Neural progenitor cell (in vitro differentiated cells): ENCODE results near the gene SNTG2.

Experiments
- CTCF ChIP-seq: fragments of 200-600 bp; sonication (generic); IDR thresholded peaks from 2 replicates; pipeline ENCODE4 v1.5.1; 2017; ENCODE audit warnings: antibody characterized with exemption, mild to moderate bottlenecking
- EZH2 ChIP-seq: fragments of 200-600 bp; sonication (generic); IDR thresholded peaks from 2 replicates; pipeline ENCODE4 v1.6.1; 2017; ENCODE audit warnings: antibody characterized with exemption, mild to moderate bottlenecking, moderate library complexity
- EZH2phosphoT487 ChIP-seq: fragments of 200-600 bp; sonication (generic); IDR thresholded peaks from 2 replicates; pipeline ENCODE4 v1.6.1; 2017; ENCODE audit warnings: antibody characterized with exemption

DNA sequence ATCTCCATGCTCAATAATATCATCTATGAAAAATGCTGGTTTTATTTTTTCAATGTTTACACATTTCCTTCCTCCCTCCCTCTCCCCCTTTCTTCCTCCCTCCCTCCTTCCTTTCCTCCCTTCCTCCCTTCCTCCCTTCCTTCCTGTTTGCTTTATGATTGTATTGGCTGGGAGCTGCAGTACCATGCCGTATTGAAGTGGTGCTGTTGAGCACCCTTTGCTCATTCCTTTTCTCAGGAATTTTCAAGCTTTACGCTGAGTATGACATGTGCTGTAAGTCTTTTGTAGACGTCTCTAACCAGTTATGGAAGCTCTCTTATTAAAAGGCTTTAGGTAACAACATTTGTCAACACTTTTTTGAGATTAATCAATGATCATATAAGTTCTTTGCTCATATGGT, 100.4 kb downstream of the SNTG2 start:
- TF ChIP-seq CTCF = peak; percentile 35
- TF ChIP-seq EZH2phosphoT487 = no peak
- TF ChIP-seq EZH2 = no peak
